Spinal cord (tissue), 10 donors: ENCODE measurements around the gene ATG4D. TPM values are rescaled to one million over a fixed set of nuclear protein-coding genes. Genes with fewer than 3 reads are reported as not detected.
"Not testable (repeated sequence)": the region's sequence is repeated elsewhere in the genome, so short reads cannot be mapped to it uniquely, and the experiment has no call there.

Experiments
- DNase-seq, 6 donors: peaks; one replicate each; pipeline versions ENCODE4 v3.0.0 to v3.0.0-alpha.2; 2013 to 2015; ENCODE audit warnings: low spot score in 6 of 6, low read depth in 4 of 6
- H3K27ac ChIP-seq: one replicate; pipeline ENCODE4 v1.5.1; 2013; ENCODE audit warnings: low read depth, low read length, control low read depth
- H3K27me3 ChIP-seq: one replicate; pipeline ENCODE4 v1.6.1; 2013; ENCODE audit warnings: low read length; ENCODE audit not compliant: control insufficient read depth, insufficient read depth
- H3K36me3 ChIP-seq: one replicate; pipeline ENCODE4 v1.6.1; 2013; ENCODE audit warnings: low read length; ENCODE audit not compliant: control insufficient read depth, insufficient read depth
- H3K4me1 ChIP-seq: one replicate; pipeline ENCODE4 v1.6.1; 2013; ENCODE audit warnings: low read length; ENCODE audit not compliant: control insufficient read depth, insufficient read depth
- H3K4me3 ChIP-seq: one replicate; pipeline ENCODE4 v1.5.1; 2013; ENCODE audit warnings: low read depth, low read length, control low read depth
- H3K9me3 ChIP-seq: one replicate; pipeline ENCODE4 v1.6.1; 2013; ENCODE audit warnings: low read length; ENCODE audit not compliant: control insufficient read depth, insufficient read depth
- WGBS: methylation state at CpG from one replicate; pipeline ENCODE4 v1.1.5; 2013; ENCODE audit warnings: missing lambda C conversion rate; ENCODE audit not compliant: insufficient coverage; 5-methylcytosine and 5-hydroxymethylcytosine counted together
- polyA plus RNA-seq, 2 donors: library from polyadenylated mRNA; unstranded; fragments of 120-200 nt; gene quantifications; one replicate each; pipeline ENCODE4 v1.2.1, GENCODE V29; 2013; ENCODE audit not compliant: insufficient read length in 2 of 2
- total RNA-seq, 2 donors: library from RNA; depleted of rRNA in 1 of 2; stranded (reverse); fragments of 120-200 nt in 1 of 2; fragments of >200 nt in 1 of 2; gene quantifications; one replicate each; pipeline versions ENCODE4 v1.2.3 to v1.2.4, GENCODE V29; 2013 to 2014
- donor health status: healthy.

The ATG4D gene
- total and polyA plus RNA-seq, 4 donors: 10.6 to 43.9 (median 31.3) TPM

DNA sequence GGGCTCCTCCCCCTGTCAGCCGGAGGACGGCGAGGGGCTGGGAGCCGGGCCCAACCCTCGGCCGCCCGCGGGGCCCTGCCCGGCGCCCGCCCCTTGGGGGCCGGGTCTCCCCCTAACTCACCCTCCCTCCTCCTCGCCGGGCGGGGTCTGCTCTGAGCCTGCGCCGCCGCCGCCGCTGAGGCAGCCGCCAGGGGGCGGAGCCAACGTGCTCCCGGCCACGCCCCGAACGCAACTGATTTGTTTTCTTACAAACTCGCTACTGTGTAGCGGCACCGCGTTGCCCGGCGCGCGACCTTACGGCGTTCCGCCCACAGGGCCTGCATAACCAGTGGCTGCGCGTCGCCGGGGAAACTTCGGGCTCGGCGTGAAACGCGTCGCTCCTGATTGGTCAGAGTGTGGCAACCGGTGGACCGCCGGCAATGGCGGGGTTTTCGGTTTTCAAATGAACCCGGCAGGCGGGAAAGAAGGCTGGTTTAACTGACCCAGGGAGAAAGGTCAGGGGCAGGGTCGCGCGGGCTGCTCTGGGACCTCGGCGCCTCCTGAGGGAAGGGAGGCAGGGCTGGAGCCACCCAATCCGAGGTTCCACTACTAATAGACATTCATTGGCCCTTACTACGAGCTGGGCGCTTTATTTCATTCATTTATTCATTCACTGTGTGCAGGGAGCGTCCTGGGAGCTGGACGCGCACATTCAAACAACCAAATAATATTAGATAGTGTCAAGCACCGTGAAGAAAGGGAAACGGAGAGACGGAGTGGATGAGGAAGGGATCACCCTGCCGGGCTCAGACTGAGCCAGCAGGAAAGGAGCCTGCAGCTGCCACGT, 25.3 kb downstream of the ATG4D start, which contains the start of gene CDKN2D:
Gene CDKN2D (minus strand): TSS at position 154 of the 826 bp plus-strand sequence. CDS start 326 bp downstream, outside the sequence.
- H3K9me3 ChIP-seq: no peaks in the 10 kb centered on the region
- no peaks in the 10 kb centered on the region for H3K27me3 ChIP-seq
- H3K27ac ChIP-seq: peak within 1 kb of the TSS; percentile 65
- peak; percentile 97 to 100 (median 98) for DNase-seq
- H3K4me3 ChIP-seq: peak within 1 kb of the TSS; percentile 68
- WGBS: under 1% methylated on average over 66 of the region's 71 CpGs
- H3K4me1 ChIP-seq: peaks cover 50% of the 10 kb centered on the region
- peaks cover 9% of the 10 kb centered on the region for H3K36me3 ChIP-seq

DNA sequence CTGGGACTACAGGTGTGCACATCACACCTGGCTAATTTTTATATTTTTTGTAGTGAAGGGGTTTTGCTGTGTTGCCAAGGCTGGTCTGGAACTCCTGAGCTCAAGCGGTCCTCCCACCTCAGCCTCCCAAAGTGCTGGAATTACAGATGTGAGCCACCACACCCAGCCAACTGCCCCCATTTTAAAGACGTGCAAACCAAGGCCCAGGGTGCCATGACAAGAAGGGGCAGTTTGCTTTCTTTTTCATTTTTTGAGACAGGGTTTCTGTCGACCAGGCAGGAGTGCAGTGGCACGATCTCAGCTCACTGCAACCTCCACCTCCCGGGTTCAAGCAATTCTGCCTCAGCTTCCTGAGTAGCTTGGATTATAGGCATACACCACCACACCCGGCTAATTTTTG, 30.1 kb downstream of the ATG4D start:
- peaks cover 21% of the 10 kb centered on the region for H3K4me1 ChIP-seq
- not testable (repeated sequence) for H3K9me3 ChIP-seq, H3K4me3 ChIP-seq, H3K27me3 ChIP-seq, H3K36me3 ChIP-seq, DNase-seq, H3K27ac ChIP-seq
- 95% methylated on average over 3 of the region's 6 CpGs for WGBS

GRCh38 chr19:10574462-10574861, 30.8 kb downstream of the ATG4D start:
- no peaks in the 10 kb centered on the region for H3K36me3 ChIP-seq
- no peak for DNase-seq
- peaks cover 17% of the 10 kb centered on the region for H3K4me1 ChIP-seq
- no peak overlapping the region for H3K4me3 ChIP-seq
- H3K27me3 ChIP-seq: no peaks in the 10 kb centered on the region
- H3K27ac ChIP-seq: no peak overlapping the region
- H3K9me3 ChIP-seq: no peaks in the 10 kb centered on the region
- WGBS: 79% methylated on average over 8 of the region's 8 CpGs

GRCh38 chr19:10575011-10575716, 31.5 kb downstream of the ATG4D start:
- no peak for DNase-seq
- H3K4me3 ChIP-seq: no peak overlapping the region
- no peaks in the 10 kb centered on the region for H3K27me3 ChIP-seq
- no peak overlapping the region for H3K27ac ChIP-seq
- WGBS: 97% methylated on average over 3 of the region's 6 CpGs
- no peaks in the 10 kb centered on the region for H3K36me3 ChIP-seq
- H3K4me1 ChIP-seq: peaks cover 10% of the 10 kb centered on the region
- no peaks in the 10 kb centered on the region for H3K9me3 ChIP-seq

GRCh38 chr19:10577951-10578350, 34.2 kb downstream of the ATG4D start:
- Histone ChIP-seq H3K4me3 (no peak overlapping the region), H3K9me3 (no peaks in the 10 kb centered on the region), H3K27me3 (no peaks in the 10 kb centered on the region), H3K36me3 (no peaks in the 10 kb centered on the region), H3K27ac (no peak overlapping the region), H3K4me1 (peaks cover 6% of the 10 kb centered on the region)
- 99% methylated on average over 6 of the region's 6 CpGs for WGBS
- no peak for DNase-seq

DNA sequence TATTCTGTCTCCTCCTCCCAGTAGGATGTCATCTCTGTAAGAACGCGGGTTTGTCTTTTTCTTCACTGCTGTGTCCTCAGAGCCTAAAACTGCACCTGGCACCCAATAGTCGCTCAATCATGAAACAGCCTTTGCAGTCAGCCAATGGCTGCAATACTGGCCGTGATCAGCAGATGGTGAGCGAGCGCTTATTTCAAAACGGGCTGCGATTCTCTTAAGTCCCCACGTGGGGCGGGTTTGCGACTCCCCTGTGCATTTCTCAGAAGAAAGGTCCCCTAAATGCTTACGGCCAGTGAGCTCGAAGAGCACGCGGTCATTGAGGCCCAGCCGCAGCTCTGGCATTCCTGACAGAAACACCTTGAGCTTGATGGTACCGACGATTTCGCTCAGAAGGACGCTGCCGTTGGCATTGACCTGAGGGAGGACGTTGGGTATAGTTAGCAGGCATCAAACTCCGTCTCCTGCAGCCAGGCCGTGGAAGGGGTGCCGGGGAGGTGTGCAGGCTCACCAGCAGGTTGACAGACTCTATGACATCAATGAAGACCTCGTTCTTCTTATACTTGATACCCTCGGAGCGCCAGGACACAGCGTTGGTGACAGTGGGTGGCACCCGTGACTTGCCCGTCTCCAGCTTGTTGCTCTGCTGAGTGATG, 37.4 kb downstream of the ATG4D start:
- H3K27ac ChIP-seq: no peak overlapping the region
- H3K4me3 ChIP-seq: no peak overlapping the region
- 23% methylated on average over 27 of the region's 31 CpGs for WGBS

DNA sequence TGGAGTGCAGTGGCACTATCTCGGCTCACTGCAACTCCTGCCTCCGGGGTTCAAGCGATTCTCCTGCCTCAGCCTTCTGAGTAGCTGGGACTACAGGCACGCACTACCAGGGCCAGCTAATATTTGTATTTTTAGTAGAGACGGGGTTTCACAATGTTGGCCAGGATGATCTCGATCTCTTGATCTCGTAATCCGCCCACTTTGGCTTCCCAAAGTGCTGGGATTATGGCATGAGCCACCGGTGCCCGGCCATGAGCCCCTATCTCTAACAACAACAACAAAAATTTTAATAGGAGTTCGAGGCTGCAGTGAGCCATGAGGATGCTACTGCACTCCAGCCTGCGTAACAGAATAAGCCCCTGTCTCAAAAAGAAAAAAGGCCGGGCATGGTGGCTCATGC, 38.4 kb downstream of the ATG4D start:
- WGBS: 96% methylated on average over 13 of the region's 13 CpGs
- no peak for DNase-seq
- H3K4me1 ChIP-seq: peaks cover 9% of the 10 kb centered on the region
- H3K27ac ChIP-seq: no peak overlapping the region
- H3K9me3 ChIP-seq: no peaks in the 10 kb centered on the region
- no peak overlapping the region for H3K4me3 ChIP-seq
- no peaks in the 10 kb centered on the region for H3K36me3 ChIP-seq
- H3K27me3 ChIP-seq: peaks cover 13% of the 10 kb centered on the region

More for the DNA sequence above, 37.4 kb downstream of the ATG4D start:
- Histone ChIP-seq H3K9me3 (no peaks in the 10 kb centered on the region), H3K36me3 (no peaks in the 10 kb centered on the region), H3K27me3 (peaks cover 5% of the 10 kb centered on the region), H3K4me1 (peaks cover 6% of the 10 kb centered on the region)
- DNase-seq: peak in 5 of 6 donors; percentile 83 to 97 (median 86)

GRCh38 chr19:10583036-10583776, 39.5 kb downstream of the ATG4D start:
- WGBS: 92% methylated on average over 3 of the region's 9 CpGs

GRCh38 chr19:10586396-10586795, 42.7 kb downstream of the ATG4D start:
- no peak for DNase-seq
- Histone ChIP-seq H3K9me3 (no peaks in the 10 kb centered on the region), H3K36me3 (no peaks in the 10 kb centered on the region), H3K4me1 (peaks cover 6% of the 10 kb centered on the region), H3K27me3 (peaks cover 30% of the 10 kb centered on the region), H3K4me3 (no peak overlapping the region), H3K27ac (no peak overlapping the region)
- WGBS: 78% methylated on average over 6 of the region's 6 CpGs

More at GRCh38 chr19:10583036-10583776, 39.5 kb downstream of the ATG4D start:
- H3K9me3 ChIP-seq: no peaks in the 10 kb centered on the region
- no peak for DNase-seq
- H3K36me3 ChIP-seq: no peaks in the 10 kb centered on the region
- no peak overlapping the region for H3K4me3 ChIP-seq
- H3K27me3 ChIP-seq: peaks cover 24% of the 10 kb centered on the region
- no peak overlapping the region for H3K27ac ChIP-seq
- H3K4me1 ChIP-seq: peaks cover 11% of the 10 kb centered on the region
